HG03064 (cell line): ENCODE measurements around the gene ZFAND3.
"Not testable (repeated sequence)": the region's sequence is repeated elsewhere in the genome, so short reads cannot be mapped to it uniquely, and the experiment has no call there.

Experiments used
- ATAC-seq: cut with Tn5 transposase; IDR thresholded peaks from one replicate; pipeline ENCODE4 v1.9.1; 2021; ENCODE audit warnings: low read depth; ENCODE audit not compliant: unreplicated experiment

Gene ZFAND3

GRCh38 chr6:38112181-38112580 is 292.7 kb downstream of the ZFAND3 start:
- ATAC-seq: no peak

GRCh38 chr6:38113825-38114576 is 294.5 kb downstream of the ZFAND3 start:
- no peak for ATAC-seq

GRCh38 chr6:38114976-38115625 is 295.6 kb downstream of the ZFAND3 start:
- ATAC-seq: no peak

- ATAC-seq: no peak
Measured at GRCh38 chr6:38115626-38116008, 296.1 kb downstream of the ZFAND3 start.

GRCh38 chr6:38116248-38116647 is 296.7 kb downstream of the ZFAND3 start:
- no peak for ATAC-seq

GRCh38 chr6:38117281-38117680 is 297.8 kb downstream of the ZFAND3 start:
- no peak for ATAC-seq

- no peak for ATAC-seq
Measured at GRCh38 chr6:38118791-38119365, 299.4 kb downstream of the ZFAND3 start.

- no peak for ATAC-seq
Measured at GRCh38 chr6:38119516-38119915, 300.0 kb downstream of the ZFAND3 start.

GRCh38 chr6:38124224-38124926 is 304.8 kb downstream of the ZFAND3 start:
- not testable (repeated sequence) for ATAC-seq

- ATAC-seq: no peak
Measured at GRCh38 chr6:38127284-38127683, 307.8 kb downstream of the ZFAND3 start.

- no peak for ATAC-seq
Measured at GRCh38 chr6:38131527-38131965, 312.0 kb downstream of the ZFAND3 start.

GRCh38 chr6:38133932-38134703 is 314.6 kb downstream of the ZFAND3 start:
- ATAC-seq: no peak

GRCh38 chr6:38134704-38135088 is 315.2 kb downstream of the ZFAND3 start:
- no peak for ATAC-seq

- ATAC-seq: no peak
Measured at GRCh38 chr6:38136547-38136946, 317.0 kb downstream of the ZFAND3 start.

GRCh38 chr6:38137608-38138265 is 318.2 kb downstream of the ZFAND3 start:
- no peak for ATAC-seq

- no peak for ATAC-seq
Measured at GRCh38 chr6:38138374-38138773, 318.8 kb downstream of the ZFAND3 start.

GRCh38 chr6:38141085-38141484 is 321.6 kb downstream of the ZFAND3 start:
- ATAC-seq: no peak

GRCh38 chr6:38141716-38142115 is 322.2 kb downstream of the ZFAND3 start:
- no peak for ATAC-seq

GRCh38 chr6:38142178-38142902 is 322.8 kb downstream of the ZFAND3 start:
- ATAC-seq: no peak
